ENCODE data around the gene AXL. TPM values are rescaled to one million over a fixed set of nuclear protein-coding genes. Genes with fewer than 3 reads are reported as not detected.

Gene AXL
- total and polyA plus RNA-seq, 2 of the 8 experiments (the other 6 are each of a cell fraction or from before 2014, with no cell fraction given): 35.3 to 51.0 TPM

DNA sequence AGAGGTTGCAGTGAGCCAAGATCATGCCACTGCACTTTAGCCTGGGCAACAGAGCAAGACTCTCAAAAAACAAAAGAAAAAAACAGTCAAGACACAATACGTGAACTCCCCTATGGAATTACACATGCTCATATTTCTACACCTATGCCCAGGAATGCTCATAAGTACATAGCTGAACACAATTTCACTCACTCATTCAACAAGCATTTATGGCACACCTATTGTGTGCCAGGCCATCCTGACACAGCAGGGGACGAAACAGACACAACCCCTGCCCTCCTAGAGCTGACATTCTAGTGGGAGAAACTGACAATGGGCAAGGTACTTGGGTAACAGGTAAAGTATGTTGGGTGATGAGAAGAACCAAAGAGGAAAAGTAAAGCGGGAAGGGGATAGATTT is 9.5 kb downstream of the AXL start:
- Histone ChIP-seq H3K56ac (replicated peaks; ENCODE audit: insufficient read length, low read depth, low read length) (no peak overlapping the region), H3K23me2 (ENCODE audit: low read depth, low read length) (peaks cover 16% of the 10 kb centered on the region), H3K23ac (ENCODE audit: insufficient read length) (no peak overlapping the region), H3K9ac (replicated peaks in 1 of 4; ENCODE audit: extremely low read depth in 1 of 4, low read depth in 3 of 4, low read length in 3 of 4) (no peak overlapping the region; a peak in 1 of 7 replicates), H3K9me3 (ENCODE audit: insufficient read depth in 2 of 2, low read depth in 1 of 2, low read length in 1 of 2) (no peaks in the 10 kb centered on the region), H3K79me2 (ENCODE audit: control insufficient read depth in 1 of 2, insufficient read depth in 2 of 2, low read length in 2 of 2) (peaks cover 0 to 3% of the 10 kb centered on the region in 2 experiments; a peak in 1 of 4 replicates), H2BK20ac (ENCODE audit: low read length) (no peak overlapping the region), H3K4ac (replicated peaks; ENCODE audit: insufficient read length, low read depth, low read length) (no peak overlapping the region), H4K5ac (ENCODE audit: insufficient read length, low read depth, low read length) (no peak overlapping the region), H4K91ac (replicated peaks; ENCODE audit: insufficient read length, low read length) (no peak overlapping the region), H3K4me3 (ENCODE audit: extremely low read depth in 1 of 4, insufficient read depth in 2 of 4, low read depth in 3 of 4, low read length in 4 of 4) (no peak overlapping the region), H2BK12ac (ENCODE audit: low read depth, low read length) (peak overlapping the region; percentile 50; the same call in 1 of the 2 replicates), H2BK5ac (ENCODE audit: low read depth, low read length) (peak overlapping the region; percentile 63; the same call in 1 of the 2 replicates), H3K14ac (ENCODE audit: insufficient read length) (no peak overlapping the region), H2BK15ac (ENCODE audit: low read length) (no peak overlapping the region), H4K20me1 (replicated peaks in 1 of 2; ENCODE audit: control insufficient read depth in 1 of 2, insufficient read depth in 2 of 2, low read length in 2 of 2) (peaks cover 0 to 11% of the 10 kb centered on the region in 2 experiments), H3K4me2 (ENCODE audit: insufficient read depth in 1 of 2, low read depth in 2 of 2, low read length in 2 of 2) (no peak overlapping the region), H3K4me1 (replicated peaks in 1 of 4; ENCODE audit: control insufficient read depth in 3 of 4, insufficient read depth in 4 of 4, low read length in 3 of 4) (peaks cover 8 to 22% (median 15%) of the 10 kb centered on the region in 4 experiments), H2AFZ (ENCODE audit: low read length) (no peak overlapping the region), H2AK5ac (ENCODE audit: low read depth, low read length) (peak overlapping the region; percentile 90; the same call in 1 of the 2 replicates), H3K27me3 (replicated peaks in 1 of 4; ENCODE audit: control insufficient read depth in 3 of 4, extremely low read depth in 1 of 4, insufficient read depth in 3 of 4, low read length in 3 of 4) (no peaks in the 10 kb centered on the region), H3K36me3 (ENCODE audit: control insufficient read depth in 2 of 4, insufficient read depth in 4 of 4, low read length in 3 of 4) (peaks cover 0 to 20% (median 0%) of the 10 kb centered on the region in 4 experiments; a peak in 3 of 8 replicates), H3K18ac (ENCODE audit: extremely low read depth, low read length) (no peak overlapping the region), H2BK120ac (replicated peaks; ENCODE audit: low read depth, low read length) (no peak overlapping the region), H3K79me1 (ENCODE audit: low read depth, low read length) (peaks cover 9% of the 10 kb centered on the region), H4K8ac (ENCODE audit: extremely low read depth, insufficient read depth, low read length) (no peak overlapping the region), H3K27ac (ENCODE audit: low read depth, low read length) (no peak overlapping the region)
- FAIRE-seq (no peak), DNase-seq (ENCODE audit: low read depth in 1 of 2, low spot score in 2 of 2) (no peak)
- 82 to 100% methylated on average over 1 to 3 of the region's 3 CpGs for WGBS, 2 experiments (ENCODE audit: extremely low coverage in 1 of 2, insufficient coverage in 1 of 2, insufficient read length in 1 of 2, insufficient replicate concordance in 2 of 2, low coverage in 1 of 2, low lambda C conversion rate in 2 of 2, missing lambda C conversion rate in 1 of 2)
- CTCF ChIA-PET (ENCODE audit: partially characterized antibody): interaction anchor here (1.0 to 1.9 kb wide), 5 partner anchors 21 to 67 kb away, joined by 3 to 10 read pairs (median 5); no protein-coding TSS in a partner anchor
- POLR2A ChIA-PET (ENCODE audit: partially characterized antibody): interaction anchor here (0.7 to 1.7 kb wide), 8 partner anchors 9 to 80 kb away, joined by 3 to 6 read pairs (median 4); partner anchors contain the start of gene AXL
- TF ChIP-seq CREB1 (IDR thresholded peaks at IDR 0.05): no peak
- no peak for TF ChIP-seq KDM4A (IDR thresholded peaks at IDR 0.05; ENCODE audit: low read depth, low read length, severe bottlenecking)
- no peak for TF ChIP-seq EP300 (IDR thresholded peaks at IDR 0.05; ENCODE audit: borderline replicate concordance in 1 of 2, low read depth in 2 of 2, low read length in 2 of 2)
- TF ChIP-seq POU5F1 (IDR thresholded peaks at IDR 0.05; ENCODE audit: low read depth, low read length): no peak
- TF ChIP-seq NANOG (IDR thresholded peaks at IDR 0.05; ENCODE audit: insufficient read depth, low read depth, low read length, poor library complexity, severe bottlenecking): no peak
- TF ChIP-seq JUN (IDR thresholded peaks at IDR 0.05; ENCODE audit: low read depth, low read length): no peak
- TF ChIP-seq CEBPB (IDR thresholded peaks at IDR 0.05; ENCODE audit: low read depth, low read length): no peak
- TF ChIP-seq BRCA1 (IDR thresholded peaks at IDR 0.05; ENCODE audit: low read depth, low read length): no peak
- TF ChIP-seq, protein P1, sequence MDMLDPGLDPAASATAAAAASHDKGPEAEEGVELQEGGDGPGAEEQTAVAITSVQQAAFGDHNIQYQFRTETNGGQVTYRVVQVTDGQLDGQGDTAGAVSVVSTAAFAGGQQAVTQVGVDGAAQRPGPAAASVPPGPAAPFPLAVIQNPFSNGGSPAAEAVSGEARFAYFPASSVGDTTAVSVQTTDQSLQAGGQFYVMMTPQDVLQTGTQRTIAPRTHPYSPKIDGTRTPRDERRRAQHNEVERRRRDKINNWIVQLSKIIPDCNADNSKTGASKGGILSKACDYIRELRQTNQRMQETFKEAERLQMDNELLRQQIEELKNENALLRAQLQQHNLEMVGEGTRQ (IDR thresholded peaks at IDR 0.05; ENCODE audit: low read length): no peak
- TF ChIP-seq SP4 (IDR thresholded peaks at IDR 0.05; ENCODE audit: low read length): no peak
- TF ChIP-seq KDM5A (IDR thresholded peaks at IDR 0.05; ENCODE audit: low read length): no peak
- no peak for TF ChIP-seq SIRT6 (IDR thresholded peaks at IDR 0.05; ENCODE audit: low read length)
- TF ChIP-seq, protein P2, sequence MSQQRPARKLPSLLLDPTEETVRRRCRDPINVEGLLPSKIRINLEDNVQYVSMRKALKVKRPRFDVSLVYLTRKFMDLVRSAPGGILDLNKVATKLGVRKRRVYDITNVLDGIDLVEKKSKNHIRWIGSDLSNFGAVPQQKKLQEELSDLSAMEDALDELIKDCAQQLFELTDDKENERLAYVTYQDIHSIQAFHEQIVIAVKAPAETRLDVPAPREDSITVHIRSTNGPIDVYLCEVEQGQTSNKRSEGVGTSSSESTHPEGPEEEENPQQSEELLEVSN (IDR thresholded peaks at IDR 0.05): no peak

Measured in H1 (cell line).